HL-60 (cell line): Measurements from ENCODE around the gene PRKAR1B.

Experiments
- DNase-seq, 2 experiments: peaks; one replicate each; pipeline ENCODE4 v3.0.0-alpha.2; 2010 to 2020; ENCODE audit warnings: low read depth in 1 of 2, low spot score in 1 of 2
- H3K27ac ChIP-seq: fragments of 250-450 bp; sonication (Bioruptor Pico); replicated peaks from 2 replicates; pipeline ENCODE4 v1.5.1; 2020; ENCODE audit warnings: mild to moderate bottlenecking, moderate library complexity
- H3K27me3 ChIP-seq: fragments of 250-450 bp; sonication (Bioruptor Pico); 2 replicates; pipeline ENCODE4 v1.5.1; 2021; ENCODE audit warnings: mild to moderate bottlenecking, moderate library complexity; ENCODE audit not compliant: insufficient read depth, poor library complexity, severe bottlenecking
- H3K4me3 ChIP-seq: replicated peaks from 2 replicates; pipeline ENCODE4 v1.5.1; 2011; ENCODE audit warnings: mild to moderate bottlenecking, control low read depth, low read length; ENCODE audit not compliant: insufficient read depth
- GABPA ChIP-seq: IDR thresholded peaks from 2 replicates; pipeline ENCODE4 v1.6.1; 2012; ENCODE audit warnings: low read depth
- POLR2AphosphoS5 ChIP-seq: IDR thresholded peaks from 2 replicates; pipeline ENCODE4 v1.6.1; 2012; ENCODE audit warnings: low read depth
- SPI1 ChIP-seq: IDR thresholded peaks from 2 replicates; pipeline ENCODE4 v1.6.1; 2012; ENCODE audit warnings: low read depth, mild to moderate bottlenecking, borderline replicate concordance
- TF ChIP-seq, protein P1 (sequence below): IDR thresholded peaks from one replicate; pipeline ENCODE4 v1.5.1; 2011; ENCODE audit warnings: low read length, control low read depth, inconsistent platforms; ENCODE audit not compliant: insufficient read depth
- TF ChIP-seq, protein P2 (sequence below): IDR thresholded peaks from 2 replicates; pipeline ENCODE4 v1.6.1; 2012; ENCODE audit warnings: low read depth; ENCODE audit not compliant: insufficient replicate concordance

Gene PRKAR1B

DNA sequence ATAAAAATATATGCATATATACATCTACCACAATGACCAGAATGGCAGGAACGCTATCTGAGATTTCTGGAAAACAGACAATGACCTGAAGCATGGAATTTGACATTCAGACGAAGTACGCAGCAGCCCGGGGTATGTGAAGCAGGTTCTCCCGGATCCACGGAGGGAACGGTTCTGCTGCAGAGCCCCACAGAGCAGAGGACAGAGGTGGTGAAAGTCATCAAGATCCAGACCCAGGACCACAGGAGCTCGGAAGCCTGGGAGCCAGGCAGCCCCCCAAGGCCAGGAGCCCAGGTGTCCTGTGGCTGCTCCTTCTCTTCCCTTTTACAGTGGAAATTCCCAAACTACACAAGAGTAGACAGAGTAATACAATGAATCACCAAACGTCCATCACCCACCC is 42.7 kb downstream of the PRKAR1B start:
- no peak for DNase-seq
- TF ChIP-seq POLR2AphosphoS5 (no peak), SPI1 (no peak), GABPA (no peak)
- TF ChIP-seq, protein P1, sequence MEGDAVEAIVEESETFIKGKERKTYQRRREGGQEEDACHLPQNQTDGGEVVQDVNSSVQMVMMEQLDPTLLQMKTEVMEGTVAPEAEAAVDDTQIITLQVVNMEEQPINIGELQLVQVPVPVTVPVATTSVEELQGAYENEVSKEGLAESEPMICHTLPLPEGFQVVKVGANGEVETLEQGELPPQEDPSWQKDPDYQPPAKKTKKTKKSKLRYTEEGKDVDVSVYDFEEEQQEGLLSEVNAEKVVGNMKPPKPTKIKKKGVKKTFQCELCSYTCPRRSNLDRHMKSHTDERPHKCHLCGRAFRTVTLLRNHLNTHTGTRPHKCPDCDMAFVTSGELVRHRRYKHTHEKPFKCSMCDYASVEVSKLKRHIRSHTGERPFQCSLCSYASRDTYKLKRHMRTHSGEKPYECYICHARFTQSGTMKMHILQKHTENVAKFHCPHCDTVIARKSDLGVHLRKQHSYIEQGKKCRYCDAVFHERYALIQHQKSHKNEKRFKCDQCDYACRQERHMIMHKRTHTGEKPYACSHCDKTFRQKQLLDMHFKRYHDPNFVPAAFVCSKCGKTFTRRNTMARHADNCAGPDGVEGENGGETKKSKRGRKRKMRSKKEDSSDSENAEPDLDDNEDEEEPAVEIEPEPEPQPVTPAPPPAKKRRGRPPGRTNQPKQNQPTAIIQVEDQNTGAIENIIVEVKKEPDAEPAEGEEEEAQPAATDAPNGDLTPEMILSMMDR: no peak
- TF ChIP-seq, protein P2, sequence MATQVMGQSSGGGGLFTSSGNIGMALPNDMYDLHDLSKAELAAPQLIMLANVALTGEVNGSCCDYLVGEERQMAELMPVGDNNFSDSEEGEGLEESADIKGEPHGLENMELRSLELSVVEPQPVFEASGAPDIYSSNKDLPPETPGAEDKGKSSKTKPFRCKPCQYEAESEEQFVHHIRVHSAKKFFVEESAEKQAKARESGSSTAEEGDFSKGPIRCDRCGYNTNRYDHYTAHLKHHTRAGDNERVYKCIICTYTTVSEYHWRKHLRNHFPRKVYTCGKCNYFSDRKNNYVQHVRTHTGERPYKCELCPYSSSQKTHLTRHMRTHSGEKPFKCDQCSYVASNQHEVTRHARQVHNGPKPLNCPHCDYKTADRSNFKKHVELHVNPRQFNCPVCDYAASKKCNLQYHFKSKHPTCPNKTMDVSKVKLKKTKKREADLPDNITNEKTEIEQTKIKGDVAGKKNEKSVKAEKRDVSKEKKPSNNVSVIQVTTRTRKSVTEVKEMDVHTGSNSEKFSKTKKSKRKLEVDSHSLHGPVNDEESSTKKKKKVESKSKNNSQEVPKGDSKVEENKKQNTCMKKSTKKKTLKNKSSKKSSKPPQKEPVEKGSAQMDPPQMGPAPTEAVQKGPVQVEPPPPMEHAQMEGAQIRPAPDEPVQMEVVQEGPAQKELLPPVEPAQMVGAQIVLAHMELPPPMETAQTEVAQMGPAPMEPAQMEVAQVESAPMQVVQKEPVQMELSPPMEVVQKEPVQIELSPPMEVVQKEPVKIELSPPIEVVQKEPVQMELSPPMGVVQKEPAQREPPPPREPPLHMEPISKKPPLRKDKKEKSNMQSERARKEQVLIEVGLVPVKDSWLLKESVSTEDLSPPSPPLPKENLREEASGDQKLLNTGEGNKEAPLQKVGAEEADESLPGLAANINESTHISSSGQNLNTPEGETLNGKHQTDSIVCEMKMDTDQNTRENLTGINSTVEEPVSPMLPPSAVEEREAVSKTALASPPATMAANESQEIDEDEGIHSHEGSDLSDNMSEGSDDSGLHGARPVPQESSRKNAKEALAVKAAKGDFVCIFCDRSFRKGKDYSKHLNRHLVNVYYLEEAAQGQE: no peak
- H3K4me3 ChIP-seq: no peak overlapping the region
- H3K27me3 ChIP-seq: no peaks in the 10 kb centered on the region
- no peak overlapping the region for H3K27ac ChIP-seq

DNA sequence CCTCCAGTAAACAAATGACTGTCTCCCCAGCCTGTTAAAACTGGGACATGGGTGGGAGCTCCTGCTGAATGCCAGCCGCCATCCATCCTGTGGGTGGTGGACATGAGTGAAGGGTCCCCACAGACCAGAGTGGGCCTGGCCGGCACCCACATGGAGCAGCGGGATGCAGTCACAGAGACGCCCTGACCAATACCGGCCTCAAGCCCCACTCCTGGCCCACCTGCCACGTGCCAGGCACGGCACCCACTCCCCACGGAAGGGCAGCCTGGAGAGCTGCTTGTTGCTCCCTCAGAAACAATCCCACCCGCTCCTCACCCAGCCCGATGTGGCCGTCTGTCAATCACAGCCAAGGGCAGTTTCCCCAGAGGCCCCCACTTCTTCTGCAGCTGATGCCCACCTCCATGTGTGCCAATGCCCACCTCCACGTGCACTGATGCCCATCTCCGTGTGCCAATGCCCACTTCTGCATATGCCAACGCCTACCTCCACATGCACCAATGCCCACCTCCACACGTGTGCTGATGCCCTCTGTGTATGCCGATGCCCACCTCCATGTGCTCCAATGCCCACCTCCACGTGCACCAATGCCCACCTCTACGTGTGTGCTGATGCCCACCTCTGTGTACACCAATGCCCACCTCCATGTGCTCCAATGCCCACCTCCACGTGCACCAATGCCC is 43.4 kb downstream of the PRKAR1B start:
- H3K4me3 ChIP-seq: no peak overlapping the region
- DNase-seq: no peak
- TF ChIP-seq POLR2AphosphoS5: no peak
- TF ChIP-seq GABPA: no peak
- TF ChIP-seq SPI1: no peak
- TF ChIP-seq, protein P1: no peak

DNA sequence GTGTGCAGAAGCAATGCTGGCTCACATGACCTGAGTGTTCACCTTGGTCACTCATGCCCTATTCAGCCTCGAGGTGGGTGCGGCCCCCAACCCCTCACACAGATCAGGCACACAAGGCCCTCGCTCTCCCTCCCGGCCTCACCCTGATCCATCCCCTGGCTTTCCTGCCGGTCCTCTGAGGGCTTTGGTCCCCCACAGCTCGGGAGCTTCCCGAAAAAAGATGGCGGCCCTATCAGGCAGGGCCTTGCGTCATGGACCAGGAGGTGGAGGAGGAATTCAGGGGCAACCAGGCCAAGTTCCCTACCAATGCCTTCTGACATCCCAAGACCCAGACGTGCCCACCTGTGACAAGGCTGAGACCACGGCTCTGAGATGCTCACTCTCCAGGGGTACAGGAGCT is 44.3 kb downstream of the PRKAR1B start:
- no peak overlapping the region for H3K4me3 ChIP-seq
- TF ChIP-seq, protein P1: no peak
- TF ChIP-seq POLR2AphosphoS5 (no peak), SPI1 (no peak), GABPA (no peak)
- TF ChIP-seq, protein P2: no peak
- no peak overlapping the region for H3K27ac ChIP-seq

More for the DNA sequence above, 43.4 kb downstream of the PRKAR1B start:
- Histone ChIP-seq H3K27ac (no peak overlapping the region), H3K27me3 (no peaks in the 10 kb centered on the region)

More for the DNA sequence above, 44.3 kb downstream of the PRKAR1B start:
- DNase-seq: no peak
- no peaks in the 10 kb centered on the region for H3K27me3 ChIP-seq
